22Rv1 (cell line): Measurements from ENCODE around the gene CCDC43.

Experiments
- CTCF ChIP-seq: fragments of 450-650 bp; IDR thresholded peaks from 2 replicates; pipeline ENCODE4 v1.5.1; 2017; ENCODE audit warnings: mild to moderate bottlenecking
- ZFX ChIP-seq: fragments of 450-650 bp; IDR thresholded peaks from 2 replicates; pipeline ENCODE4 v1.6.1; 2017; ENCODE audit warnings: antibody characterized with exemption, borderline replicate concordance

GRCh38 chr17:44687756-44688155, 1.8 kb downstream of the CCDC43 start:
- no peak for TF ChIP-seq CTCF
- TF ChIP-seq ZFX, result no peak
